ENCODE results near the gene ART1. TPM values are rescaled to one million over a fixed set of nuclear protein-coding genes. Genes with fewer than 3 reads are reported as not detected.

Gene ART1
- total RNA-seq, 2 donors from 2014 or later = not detected

- Histone ChIP-seq H3K9ac (ENCODE audit: low read depth in 2 of 2, low read length in 2 of 2) (no peak overlapping the region), H3K36me3 (no peaks in the 10 kb centered on the region)
Observed at GRCh38 chr11:3664032-3664630, 19.2 kb downstream of the ART1 start.

GRCh38 chr11:3665336-3666022 is 20.6 kb downstream of the ART1 start:
- Histone ChIP-seq H3K36me3 (no peaks in the 10 kb centered on the region), H3K4me3 (no peak overlapping the region), H3K9me3 (no peaks in the 10 kb centered on the region), H3K27ac (no peak overlapping the region), H3K27me3 (no peaks in the 10 kb centered on the region), H3K9ac (ENCODE audit: low read depth in 2 of 2, low read length in 2 of 2) (no peak overlapping the region), H3K4me1 (no peaks in the 10 kb centered on the region)
- intact Hi-C loops (cut with DNase I) = no loop called here
- no peak for DNase-seq
- TF ChIP-seq CTCF (IDR thresholded peaks at IDR 0.05) = no peak

More at GRCh38 chr11:3664032-3664630, 19.2 kb downstream of the ART1 start:
- DNase-seq = no peak
- Histone ChIP-seq H3K4me1 (no peaks in the 10 kb centered on the region), H3K4me3 (no peak overlapping the region), H3K27me3 (no peaks in the 10 kb centered on the region), H3K9me3 (no peaks in the 10 kb centered on the region), H3K27ac (no peak overlapping the region)
- intact Hi-C loops (cut with DNase I) = no loop called here
- no peak for TF ChIP-seq CTCF (IDR thresholded peaks at IDR 0.05)

- no peak overlapping the region for H3K27ac ChIP-seq
- no peak overlapping the region for H3K4me3 ChIP-seq
- no peaks in the 10 kb centered on the region for H3K36me3 ChIP-seq
Observed at GRCh38 chr11:3666023-3666530, 21.1 kb downstream of the ART1 start.

GRCh38 chr11:3667149-3668035 is 22.5 kb downstream of the ART1 start:
- Histone ChIP-seq H3K27me3 (no peaks in the 10 kb centered on the region), H3K4me3 (no peak overlapping the region), H3K9me3 (no peaks in the 10 kb centered on the region), H3K27ac (no peak overlapping the region), H3K4me1 (no peaks in the 10 kb centered on the region), H3K9ac (ENCODE audit: low read depth in 2 of 2, low read length in 2 of 2) (no peak overlapping the region), H3K36me3 (no peaks in the 10 kb centered on the region)
- no peak for DNase-seq
- no peak for TF ChIP-seq CTCF (IDR thresholded peaks at IDR 0.05)
- intact Hi-C loops (cut with DNase I) = no loop called here

More at GRCh38 chr11:3666023-3666530, 21.1 kb downstream of the ART1 start:
- Histone ChIP-seq H3K9me3 (no peaks in the 10 kb centered on the region), H3K4me1 (no peaks in the 10 kb centered on the region), H3K9ac (ENCODE audit: low read depth in 2 of 2, low read length in 2 of 2) (no peak overlapping the region), H3K27me3 (no peaks in the 10 kb centered on the region)
- intact Hi-C loops (cut with DNase I) = no loop called here
- DNase-seq = no peak
- no peak for TF ChIP-seq CTCF (IDR thresholded peaks at IDR 0.05)

- DNase-seq = no peak
- Histone ChIP-seq H3K9me3 (no peaks in the 10 kb centered on the region), H3K9ac (ENCODE audit: low read depth in 2 of 2, low read length in 2 of 2) (no peak overlapping the region), H3K27ac (no peak overlapping the region), H3K4me1 (no peaks in the 10 kb centered on the region), H3K36me3 (no peaks in the 10 kb centered on the region), H3K4me3 (no peak overlapping the region), H3K27me3 (no peaks in the 10 kb centered on the region)
- intact Hi-C loops (cut with DNase I) = no loop called here
- no peak for TF ChIP-seq CTCF (IDR thresholded peaks at IDR 0.05)
Observed at GRCh38 chr11:3669128-3669527, 24.2 kb downstream of the ART1 start.
